CD4-positive, alpha-beta T cell (primary cell): Measurements from ENCODE around the gene SKIL. TPM values are rescaled to one million over a fixed set of nuclear protein-coding genes. Genes with fewer than 3 reads are reported as not detected.
"Not testable (repeated sequence)": the region's sequence is repeated elsewhere in the genome, so short reads cannot be mapped to it uniquely, and the experiment has no call there.

ENCODE experiments used
- ATAC-seq: fragments of 200-7000 bp; cut with Tn5 transposase; one replicate; pipeline ENCODE4 v1.10.0; 2022; ENCODE audit warnings: mild to moderate bottlenecking; ENCODE audit not compliant: poor library complexity
- CTCF ChIA-PET: fragments of 350-600 bp; sonication (Branson Sonifier 250); formaldehyde crosslinking; loops from one replicate; lab custom pipeline; 2021; ENCODE audit warnings: antibody characterized with exemption, inconsistent platforms; lab: Charles Lee
- POLR2A ChIA-PET: fragments of 350-600 bp; sonication (Branson Sonifier 250); formaldehyde crosslinking; loops from one replicate; lab custom pipeline; 2021; ENCODE audit warnings: antibody characterized with exemption, inconsistent platforms; lab: Charles Lee
- DNase-seq, 14 experiments: peaks; one replicate each; pipeline ENCODE4 v3.0.0-alpha.2; 2013 to 2020; ENCODE audit warnings: mixed read lengths in 2 of 14
- H3K27ac ChIP-seq, 2 donors: one replicate each; pipeline versions ENCODE4 v1.5.1 to v1.7.0; 2013; ENCODE audit warnings: low read length in 2 of 2, low read depth in 1 of 2, mild to moderate bottlenecking in 1 of 2
- H3K27me3 ChIP-seq, 2 experiments: 1 replicate in 1 of 2; 2 replicates in 1 of 2; pipeline versions ENCODE4 v1.6.1 to v1.7.0; 2013; ENCODE audit warnings: low read length in 2 of 2, control low read depth in 1 of 2, mild to moderate bottlenecking in 1 of 2, moderate library complexity in 1 of 2; ENCODE audit not compliant: insufficient read depth in 2 of 2, control insufficient read depth in 1 of 2
- H3K36me3 ChIP-seq: one replicate; pipeline ENCODE4 v1.6.1; 2013; ENCODE audit warnings: low read length, control low read depth; ENCODE audit not compliant: insufficient read depth
- H3K4me1 ChIP-seq: one replicate; pipeline ENCODE4 v1.6.1; 2013; ENCODE audit warnings: low read length, control low read depth; ENCODE audit not compliant: insufficient read depth
- H3K4me3 ChIP-seq: one replicate; pipeline ENCODE4 v1.5.1; 2013; ENCODE audit warnings: mild to moderate bottlenecking, low read length, moderate library complexity
- H3K9me3 ChIP-seq, 2 experiments: 1 replicate in 1 of 2; 2 replicates in 1 of 2; pipeline versions ENCODE4 v1.6.1 to v1.7.0; 2013; ENCODE audit warnings: low read length in 2 of 2, mild to moderate bottlenecking in 2 of 2, control low read depth in 1 of 2, moderate library complexity in 1 of 2; ENCODE audit not compliant: control insufficient read depth in 1 of 2, insufficient read depth in 1 of 2
- H3K27ac Mint-ChIP-seq: one replicate; pipeline ENCODE4 v1.8.0; 2020; ENCODE audit warnings: mixed read lengths
- H3K27me3 Mint-ChIP-seq: one replicate; pipeline ENCODE4 v1.8.0; 2021; ENCODE audit warnings: mixed read lengths
- H3K36me3 Mint-ChIP-seq: one replicate; pipeline ENCODE4 v1.8.0; 2021; ENCODE audit warnings: low read depth, mixed read lengths
- H3K4me1 Mint-ChIP-seq: one replicate; pipeline ENCODE4 v1.8.0; 2021; ENCODE audit warnings: low read depth, mixed read lengths
- H3K4me3 Mint-ChIP-seq: one replicate; pipeline ENCODE4 v1.8.0; 2020; ENCODE audit warnings: mild to moderate bottlenecking, mixed read lengths
- H3K9me3 Mint-ChIP-seq: one replicate; pipeline ENCODE4 v1.8.0; 2020; ENCODE audit warnings: mixed read lengths
- CTCF ChIP-seq: fragments of 200-600 bp; IDR thresholded peaks from one replicate; pipeline ENCODE4 v1.8.0; 2022; ENCODE audit warnings: antibody characterized with exemption, mild to moderate bottlenecking
- intact Hi-C, 2 experiments: fragments of 100-400 bp; cut with DNase I in 1 of 2; cut with micrococcal nuclease in 1 of 2; formaldehyde crosslinking; loops; one replicate each; pipeline versions ENCODE4 v1.15.1 to v1.9.0; 2023 to 2025; cut with DNase I, micrococcal nuclease
- total RNA-seq, 174 experiments: library from RNA in 2 of 174; stranded (reverse) in 2 of 174; gene quantifications; one replicate each; pipeline ENCODE4 v1.2.3 and lab custom pipeline; 2021 to 2026

SKIL gene
- total RNA-seq, 2 experiments from 2014 or later: 121 to 130 TPM

- H3K27me3 Mint-ChIP-seq: no peaks in the 10 kb centered on the region
- intact Hi-C loops: no loop called here
- no peaks in the 10 kb centered on the region for H3K4me1 Mint-ChIP-seq
- no peak for TF ChIP-seq CTCF
- no peaks in the 10 kb centered on the region for H3K27me3 ChIP-seq
- H3K27ac Mint-ChIP-seq: no peak overlapping the region
- peaks cover 0 to 8% of the 10 kb centered on the region in 2 experiments for H3K9me3 ChIP-seq
- no peak overlapping the region for H3K4me3 Mint-ChIP-seq
- H3K27ac ChIP-seq: no peak overlapping the region
- CTCF ChIA-PET: no interaction called here
- POLR2A ChIA-PET: no interaction called here
- DNase-seq: no peak
- no peaks in the 10 kb centered on the region for H3K36me3 Mint-ChIP-seq
- no peaks in the 10 kb centered on the region for H3K9me3 Mint-ChIP-seq
- H3K4me1 ChIP-seq: no peaks in the 10 kb centered on the region
- H3K4me3 ChIP-seq: no peak overlapping the region
- no peaks in the 10 kb centered on the region for H3K36me3 ChIP-seq
- ATAC-seq: no peak
Observed at GRCh38 chr3:170331143-170331542, 26.4 kb upstream of the SKIL start.

DNA sequence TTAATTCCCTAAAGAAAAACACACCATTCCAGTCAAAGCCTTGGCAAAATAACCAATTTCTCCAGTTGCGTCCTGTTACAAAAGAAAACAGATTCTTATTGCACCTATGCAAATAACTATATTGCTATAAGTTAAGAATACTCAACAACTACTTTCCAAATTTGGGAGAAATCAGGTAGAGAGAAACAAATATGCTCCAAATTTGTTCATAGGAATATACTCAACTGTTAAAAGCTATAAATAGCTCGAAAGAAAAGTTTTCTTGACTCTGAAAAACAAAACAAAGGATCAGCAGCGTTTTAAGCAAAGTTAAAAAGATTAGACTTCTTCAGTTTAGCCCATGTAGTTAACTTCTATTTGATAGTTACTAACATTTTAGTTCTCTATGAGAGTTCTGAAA is 20.1 kb upstream of the SKIL start:
- H3K27ac ChIP-seq: no peak overlapping the region
- DNase-seq: no peak
- TF ChIP-seq CTCF: no peak
- no peaks in the 10 kb centered on the region for H3K36me3 Mint-ChIP-seq
- ATAC-seq: no peak
- no peaks in the 10 kb centered on the region for H3K27me3 Mint-ChIP-seq
- POLR2A ChIA-PET: no interaction called here
- CTCF ChIA-PET: no interaction called here
- H3K4me1 ChIP-seq: no peaks in the 10 kb centered on the region
- intact Hi-C loops: no loop called here
- H3K9me3 Mint-ChIP-seq: peaks cover 11% of the 10 kb centered on the region
- H3K4me1 Mint-ChIP-seq: no peaks in the 10 kb centered on the region
- H3K36me3 ChIP-seq: no peaks in the 10 kb centered on the region
- peaks cover 0 to 4% of the 10 kb centered on the region in 2 experiments for H3K9me3 ChIP-seq
- H3K4me3 ChIP-seq: no peak overlapping the region
- H3K4me3 Mint-ChIP-seq: no peak overlapping the region
- no peaks in the 10 kb centered on the region for H3K27me3 ChIP-seq
- no peak overlapping the region for H3K27ac Mint-ChIP-seq

DNA sequence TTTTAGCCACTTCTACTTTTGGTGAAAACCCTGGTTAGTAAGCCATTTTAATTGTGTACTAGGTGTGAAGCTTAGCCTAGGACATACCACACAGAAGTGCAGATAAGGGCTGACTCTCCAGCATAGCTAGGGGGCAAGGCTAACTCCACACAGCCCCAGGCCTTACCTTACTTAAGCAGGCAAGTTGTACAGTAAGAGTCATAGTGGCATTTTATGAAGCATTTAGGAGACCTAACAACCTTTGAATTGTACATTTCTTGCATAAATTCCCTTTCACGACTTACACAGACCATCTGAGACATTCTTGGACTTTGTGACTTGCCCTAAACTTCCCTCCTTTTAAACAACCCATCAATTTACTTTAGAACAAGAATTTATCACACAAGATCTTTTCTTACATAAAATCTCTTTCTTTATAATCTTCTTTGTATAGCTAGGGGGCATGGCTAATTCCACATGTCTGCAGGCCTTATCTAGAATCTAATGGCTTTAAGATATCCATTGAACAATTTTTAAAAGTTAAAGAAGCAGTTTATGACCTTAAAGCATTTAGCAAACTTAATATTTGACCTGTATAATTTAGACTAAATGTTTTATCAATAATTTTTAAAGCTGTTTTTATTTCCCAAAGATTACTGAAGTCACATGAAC is 18.7 kb upstream of the SKIL start:
- Histone ChIP-seq H3K27ac (no peak overlapping the region), H3K36me3 (no peaks in the 10 kb centered on the region), H3K4me1 (no peaks in the 10 kb centered on the region), H3K27me3 (no peaks in the 10 kb centered on the region), H3K9me3 (peaks cover 0 to 4% of the 10 kb centered on the region in 2 experiments), H3K4me3 (no peak overlapping the region)
- TF ChIP-seq CTCF: no peak
- Mint-ChIP-seq H3K36me3 (no peaks in the 10 kb centered on the region), H3K27me3 (no peaks in the 10 kb centered on the region), H3K4me1 (no peaks in the 10 kb centered on the region), H3K27ac (no peak overlapping the region), H3K4me3 (no peak overlapping the region), H3K9me3 (peaks cover 11% of the 10 kb centered on the region)
- POLR2A ChIA-PET: no interaction called here
- no peak for DNase-seq
- no peak for ATAC-seq
- intact Hi-C loops: no loop called here
- CTCF ChIA-PET: no interaction called here

DNA sequence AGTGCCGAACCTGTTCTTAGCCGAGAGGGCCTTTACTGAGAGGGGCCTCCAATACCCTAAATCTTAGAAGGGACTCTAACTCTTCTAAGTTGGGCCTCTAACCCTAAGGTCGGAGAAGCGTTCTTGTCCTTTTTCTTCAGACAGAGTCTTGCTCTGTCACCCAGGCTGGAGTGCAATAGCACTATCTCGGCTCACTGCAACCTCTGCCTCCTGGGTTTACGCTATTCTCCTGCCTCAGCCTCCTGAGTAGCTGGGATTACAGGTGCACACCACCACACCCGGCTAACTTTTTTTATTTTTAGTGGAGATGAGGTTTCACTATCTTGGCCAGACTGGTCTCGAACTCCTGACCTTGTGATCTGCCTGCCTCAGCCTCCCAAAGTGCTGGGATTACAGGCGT is 15.2 kb upstream of the SKIL start:
- H3K4me1 Mint-ChIP-seq, H3K27ac Mint-ChIP-seq, H3K27me3 ChIP-seq, H3K4me3 ChIP-seq, H3K36me3 ChIP-seq, H3K27me3 Mint-ChIP-seq, intact Hi-C loops, H3K4me3 Mint-ChIP-seq, H3K9me3 ChIP-seq, H3K4me1 ChIP-seq, H3K27ac ChIP-seq, CTCF ChIA-PET, ATAC-seq, POLR2A ChIA-PET, H3K36me3 Mint-ChIP-seq, DNase-seq: not testable (repeated sequence)
- H3K9me3 Mint-ChIP-seq: peaks cover 10% of the 10 kb centered on the region

DNA sequence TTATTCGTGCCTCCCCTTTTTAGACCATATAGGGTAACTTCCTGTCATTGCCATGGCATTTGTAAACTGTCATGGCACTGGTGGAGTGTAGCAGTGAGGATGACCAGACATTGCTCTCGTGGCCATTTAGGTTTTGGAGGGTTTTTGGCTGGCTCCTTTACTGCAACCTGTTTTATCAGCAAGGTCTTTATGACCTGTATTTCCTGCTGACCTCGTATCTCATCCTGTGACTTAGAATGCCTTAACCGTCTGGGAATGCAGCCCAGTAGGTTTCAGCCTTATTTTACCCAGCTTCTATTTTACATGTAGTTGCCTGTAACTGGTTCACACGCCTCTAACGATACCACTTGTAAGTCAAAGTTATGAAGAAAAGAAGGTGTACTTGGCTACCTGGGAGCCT is 13.7 kb upstream of the SKIL start:
- DNase-seq, H3K9me3 Mint-ChIP-seq, H3K27me3 Mint-ChIP-seq, H3K27me3 ChIP-seq, intact Hi-C loops, ATAC-seq, H3K36me3 ChIP-seq, POLR2A ChIA-PET, H3K36me3 Mint-ChIP-seq, H3K4me1 Mint-ChIP-seq, H3K27ac ChIP-seq, H3K4me3 ChIP-seq, CTCF ChIA-PET, H3K4me1 ChIP-seq, H3K4me3 Mint-ChIP-seq, H3K9me3 ChIP-seq, H3K27ac Mint-ChIP-seq: not testable (repeated sequence)
